B cell (primary cell): ENCODE results near the gene EPM2AIP1. TPM values are rescaled to one million over a fixed set of nuclear protein-coding genes. Genes with fewer than 3 reads are reported as not detected.
A peak's percentile ranks its signal among the peaks of the same experiment; 100 is the strongest.

ENCODE experiments used
- ATAC-seq: fragments of 200-7000 bp; cut with Tn5 transposase; one replicate; pipeline ENCODE4 v1.10.0; 2021; ENCODE audit warnings: low read depth, mild to moderate bottlenecking, moderate number of reproducible peaks, moderate library complexity
- CTCF ChIA-PET: fragments of 350-600 bp; sonication (Branson Sonifier 250); formaldehyde crosslinking; loops from one replicate; lab custom pipeline; 2021; ENCODE audit warnings: antibody characterized with exemption, inconsistent platforms; lab: Charles Lee
- POLR2A ChIA-PET: fragments of 350-600 bp; sonication (Branson Sonifier 250); formaldehyde crosslinking; loops from one replicate; lab custom pipeline; 2021; ENCODE audit warnings: antibody characterized with exemption; lab: Charles Lee
- DNase-seq: peaks from one replicate; pipeline ENCODE4 v3.0.0; 2013
- H2AFZ ChIP-seq: 2 replicates; pipeline ENCODE4 v1.6.1; 2012; ENCODE audit warnings: mild to moderate bottlenecking, low read depth, low read length; ENCODE audit not compliant: insufficient read depth, poor library complexity, severe bottlenecking
- H3K27ac ChIP-seq, 2 donors: 1 replicate in 1 of 2; 2 replicates in 1 of 2; pipeline ENCODE4 v1.5.1; 2012 to 2013; ENCODE audit warnings: low read length in 2 of 2, mild to moderate bottlenecking in 2 of 2, moderate library complexity in 1 of 2
- H3K27me3 ChIP-seq, 4 experiments: fragments of 200-600 bp in 1 of 4; sonication (generic) in 1 of 4; replicated peaks in 1 of 4; 1 replicate in 2 of 4; 2 replicates in 2 of 4; pipeline versions ENCODE4 v1.6.1 to v1.7.0; 2013 to 2016; ENCODE audit warnings: low read length in 3 of 4, mild to moderate bottlenecking in 2 of 4, mixed read lengths in 1 of 4, moderate library complexity in 1 of 4; ENCODE audit not compliant: insufficient read depth in 4 of 4, control insufficient read depth in 3 of 4; ENCODE audit errors: control extremely low read depth in 1 of 4
- H3K36me3 ChIP-seq, 2 experiments: replicated peaks in 1 of 2; 1 replicate in 1 of 2; 2 replicates in 1 of 2; pipeline versions ENCODE4 v1.6.1 to v1.7.1; 2013; ENCODE audit warnings: low read length in 1 of 2; ENCODE audit not compliant: insufficient read depth in 2 of 2, control insufficient read depth in 1 of 2; ENCODE audit errors: control extremely low read depth in 1 of 2, extremely low read depth in 1 of 2
- H3K4me1 ChIP-seq, 2 donors: fragments of 200-600 bp in 1 of 2; sonication (generic) in 1 of 2; 1 replicate in 1 of 2; 2 replicates in 1 of 2; pipeline versions ENCODE4 v1.5.1 to v1.6.1; 2013 to 2017; ENCODE audit warnings: low read length in 2 of 2; ENCODE audit not compliant: control insufficient read depth in 2 of 2, insufficient read depth in 2 of 2
- H3K4me2 ChIP-seq: replicated peaks from 2 replicates; pipeline ENCODE3; 2012; ENCODE audit warnings: mild to moderate bottlenecking, low read depth, low read length; ENCODE audit not compliant: poor library complexity, severe bottlenecking
- H3K4me3 ChIP-seq, 5 experiments: fragments of 200-600 bp in 1 of 5; sonication (generic) in 1 of 5; 1 replicate in 3 of 5; 2 replicates in 2 of 5; pipeline versions ENCODE4 v1.5.1 to v1.7.0; 2011 to 2016; ENCODE audit warnings: low read length in 4 of 5, mild to moderate bottlenecking in 4 of 5, low read depth in 2 of 5, control low read depth in 1 of 5, moderate library complexity in 1 of 5; ENCODE audit not compliant: insufficient read depth in 1 of 5; ENCODE audit errors: control extremely low read depth in 1 of 5, extremely low read depth in 1 of 5
- H3K79me2 ChIP-seq: fragments of 200-600 bp; sonication (generic); one replicate; pipeline ENCODE4 v1.6.0; 2016; ENCODE audit warnings: low read length; ENCODE audit not compliant: control insufficient read depth, insufficient read depth
- H3K9ac ChIP-seq: fragments of 200-600 bp; sonication (generic); 2 replicates; pipeline ENCODE4 v1.6.1; 2017; ENCODE audit warnings: mild to moderate bottlenecking, low read length, moderate library complexity
- H3K9me3 ChIP-seq, 3 donors: one replicate each; pipeline versions ENCODE4 v1.6.1 to v1.7.1; 2013; ENCODE audit warnings: low read length in 2 of 3; ENCODE audit not compliant: control insufficient read depth in 2 of 3, insufficient read depth in 1 of 3; ENCODE audit errors: control extremely low read depth in 1 of 3
- H4K20me1 ChIP-seq: 2 replicates; pipeline ENCODE4 v1.6.0; 2012; ENCODE audit warnings: mild to moderate bottlenecking, low read length; ENCODE audit not compliant: insufficient read depth, control insufficient read depth, poor library complexity, severe bottlenecking
- H3K27ac Mint-ChIP-seq: one replicate; pipeline ENCODE4 v1.8.0; 2021; ENCODE audit warnings: mixed read lengths
- H3K27me3 Mint-ChIP-seq: one replicate; pipeline ENCODE4 v1.8.0; 2021; ENCODE audit warnings: mixed read lengths
- H3K4me1 Mint-ChIP-seq: one replicate; pipeline ENCODE4 v1.8.0; 2021; ENCODE audit warnings: mixed read lengths
- H3K4me3 Mint-ChIP-seq: one replicate; pipeline ENCODE4 v1.8.0; 2021; ENCODE audit warnings: mixed read lengths
- H3K9me3 Mint-ChIP-seq: one replicate; pipeline ENCODE4 v1.8.0; 2022; ENCODE audit warnings: mixed read lengths; ENCODE audit not compliant: insufficient read depth
- EZH2 ChIP-seq: IDR thresholded peaks from 2 replicates; pipeline ENCODE4 v1.6.1; 2012; ENCODE audit warnings: borderline replicate concordance, low read depth, mild to moderate bottlenecking, moderate library complexity, low read length; ENCODE audit not compliant: insufficient read depth, poor library complexity, severe bottlenecking
- WGBS: methylation state at CpG from one replicate; pipeline ENCODE4 v1.1.5; 2013; ENCODE audit warnings: missing lambda C conversion rate; ENCODE audit not compliant: insufficient coverage; 5-methylcytosine and 5-hydroxymethylcytosine counted together
- intact Hi-C: fragments of 100-400 bp; cut with micrococcal nuclease; formaldehyde crosslinking; loops from one replicate; pipeline ENCODE4 v1.10.0; 2022
- polyA plus RNA-seq: library from polyadenylated mRNA; depleted of rRNA; stranded (reverse); fragments of >200 nt; gene quantifications from 2 replicates; pipeline ENCODE4 v1.2.3, GENCODE V29; 2012
- total RNA-seq, 2 donors: library from RNA; stranded (reverse); fragments of 120-200 nt in 1 of 2; gene quantifications; 1 replicate in 1 of 2; 2 replicates in 1 of 2; pipeline versions ENCODE4 v1.2.3 to v1.2.4, GENCODE V29; 2013 to 2022
- TF ChIP-seq, protein P1 (sequence below): fragments of 200-600 bp; IDR thresholded peaks from one replicate; pipeline ENCODE4 v1.8.0; 2022; ENCODE audit warnings: antibody characterized with exemption, mild to moderate bottlenecking

EPM2AIP1 gene
- total and polyA plus RNA-seq, 2 donors (not counting 1 experiment from before 2014, with no cell fraction given) = 13.5 to 42.4 TPM

DNA sequence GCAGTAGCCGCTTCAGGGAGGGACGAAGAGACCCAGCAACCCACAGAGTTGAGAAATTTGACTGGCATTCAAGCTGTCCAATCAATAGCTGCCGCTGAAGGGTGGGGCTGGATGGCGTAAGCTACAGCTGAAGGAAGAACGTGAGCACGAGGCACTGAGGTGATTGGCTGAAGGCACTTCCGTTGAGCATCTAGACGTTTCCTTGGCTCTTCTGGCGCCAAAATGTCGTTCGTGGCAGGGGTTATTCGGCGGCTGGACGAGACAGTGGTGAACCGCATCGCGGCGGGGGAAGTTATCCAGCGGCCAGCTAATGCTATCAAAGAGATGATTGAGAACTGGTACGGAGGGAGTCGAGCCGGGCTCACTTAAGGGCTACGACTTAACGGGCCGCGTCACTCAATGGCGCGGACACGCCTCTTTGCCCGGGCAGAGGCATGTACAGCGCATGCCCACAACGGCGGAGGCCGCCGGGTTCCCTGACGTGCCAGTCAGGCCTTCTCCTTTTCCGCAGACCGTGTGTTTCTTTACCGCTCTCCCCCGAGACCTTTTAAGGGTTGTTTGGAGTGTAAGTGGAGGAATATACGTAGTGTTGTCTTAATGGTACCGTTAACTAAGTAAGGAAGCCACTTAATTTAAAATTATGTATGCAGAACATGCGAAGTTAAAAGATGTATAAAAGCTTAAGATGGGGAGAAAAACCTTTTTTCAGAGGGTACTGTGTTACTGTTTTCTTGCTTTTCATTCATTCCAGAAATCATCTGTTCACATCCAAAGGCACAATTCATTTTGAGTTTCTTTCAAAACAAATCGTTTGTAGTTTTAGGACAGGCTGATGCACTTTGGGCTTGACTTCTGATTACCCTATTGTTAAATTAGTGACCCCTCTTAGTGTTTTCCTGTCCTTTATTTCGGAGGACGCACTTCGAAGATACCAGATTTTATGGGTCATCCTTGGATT is 674 bp upstream of the EPM2AIP1 start, which contains the start of gene MLH1:
TSS of gene MLH1 (plus strand) at position 193 of the 958 bp plus-strand sequence. CDS start at position 223, 30 bp downstream.
- Mint-ChIP-seq H3K27ac (no peak within 1 kb of the TSS), H3K9me3 (no peaks in the 10 kb centered on the region), H3K4me3 (no peak within 1 kb of the TSS), H3K4me1 (peaks cover 38% of the 10 kb centered on the region), H3K27me3 (no peaks in the 10 kb centered on the region)
- ATAC-seq (peak; percentile 85), DNase-seq (peak; percentile 100)
- intact Hi-C loops = loop anchor here (1.0 to 5.0 kb wide), 4 partner anchors 23 to 101 kb away; no protein-coding TSS in a partner anchor
- peaks cover 2 to 29% of the 10 kb centered on the region in 2 experiments for H3K36me3 ChIP-seq
- H3K4me3 ChIP-seq = peak within 1 kb of the TSS; percentile 72 to 86 (median 76)
- peaks cover 39 to 46% of the 10 kb centered on the region in 2 donors for H3K4me1 ChIP-seq
- peak within 1 kb of the TSS; percentile 97 to 98 for H3K27ac ChIP-seq
- no peaks in the 10 kb centered on the region for H4K20me1 ChIP-seq
- CTCF ChIA-PET = interaction anchor here (0.7 to 3.8 kb wide), 13 partner anchors 9 to 186 kb away, joined by 3 to 25 read pairs (median 4); no protein-coding TSS in a partner anchor
- H2AFZ ChIP-seq = peak within 1 kb of the TSS; percentile 78
- POLR2A ChIA-PET = interaction anchor here (0.6 to 1.8 kb wide), 12 partner anchors 22 to 1171 kb away, joined by 3 to 12 read pairs (median 4); partner anchors contain the start of gene TRANK1
- no peaks in the 10 kb centered on the region for H3K9me3 ChIP-seq
- under 1% methylated on average over 37 of the region's 47 CpGs for WGBS
- H3K27me3 ChIP-seq = no peaks in the 10 kb centered on the region
- TF ChIP-seq, protein P1, sequence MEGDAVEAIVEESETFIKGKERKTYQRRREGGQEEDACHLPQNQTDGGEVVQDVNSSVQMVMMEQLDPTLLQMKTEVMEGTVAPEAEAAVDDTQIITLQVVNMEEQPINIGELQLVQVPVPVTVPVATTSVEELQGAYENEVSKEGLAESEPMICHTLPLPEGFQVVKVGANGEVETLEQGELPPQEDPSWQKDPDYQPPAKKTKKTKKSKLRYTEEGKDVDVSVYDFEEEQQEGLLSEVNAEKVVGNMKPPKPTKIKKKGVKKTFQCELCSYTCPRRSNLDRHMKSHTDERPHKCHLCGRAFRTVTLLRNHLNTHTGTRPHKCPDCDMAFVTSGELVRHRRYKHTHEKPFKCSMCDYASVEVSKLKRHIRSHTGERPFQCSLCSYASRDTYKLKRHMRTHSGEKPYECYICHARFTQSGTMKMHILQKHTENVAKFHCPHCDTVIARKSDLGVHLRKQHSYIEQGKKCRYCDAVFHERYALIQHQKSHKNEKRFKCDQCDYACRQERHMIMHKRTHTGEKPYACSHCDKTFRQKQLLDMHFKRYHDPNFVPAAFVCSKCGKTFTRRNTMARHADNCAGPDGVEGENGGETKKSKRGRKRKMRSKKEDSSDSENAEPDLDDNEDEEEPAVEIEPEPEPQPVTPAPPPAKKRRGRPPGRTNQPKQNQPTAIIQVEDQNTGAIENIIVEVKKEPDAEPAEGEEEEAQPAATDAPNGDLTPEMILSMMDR = no peak
- TF ChIP-seq EZH2 = no peak
- peak within 1 kb of the TSS; percentile 89 for H3K4me2 ChIP-seq
- peaks cover 69% of the 10 kb centered on the region for H3K79me2 ChIP-seq
- peak within 1 kb of the TSS; percentile 84 for H3K9ac ChIP-seq
